Chondrocyte (in vitro differentiated cells): ENCODE data around the gene SLAIN1. TPM values are rescaled to one million over a fixed set of nuclear protein-coding genes. Genes with fewer than 3 reads are reported as not detected.

Experiments
- DNase-seq: peaks from one replicate; pipeline ENCODE4 v3.0.0; 2021; ENCODE audit warnings: mixed read lengths, low spot score
- H3K27ac Mint-ChIP-seq: one replicate; pipeline ENCODE4 v1.8.0; 2021; ENCODE audit warnings: mild to moderate bottlenecking, moderate library complexity, mixed read lengths; ENCODE audit not compliant: unreplicated experiment
- H3K27me3 Mint-ChIP-seq: 2 replicates; pipeline ENCODE4 v1.8.0; 2021; ENCODE audit warnings: low read depth, mixed read lengths
- H3K36me3 Mint-ChIP-seq: 2 replicates; pipeline ENCODE4 v1.8.0; 2021; ENCODE audit warnings: low read depth, mixed read lengths
- H3K4me1 Mint-ChIP-seq: 2 replicates; pipeline ENCODE4 v1.8.0; 2021; ENCODE audit warnings: low read depth, mild to moderate bottlenecking, mixed read lengths
- H3K4me3 Mint-ChIP-seq: one replicate; pipeline ENCODE4 v1.8.0; 2021; ENCODE audit warnings: mild to moderate bottlenecking, moderate library complexity, mixed read lengths; ENCODE audit not compliant: unreplicated experiment
- H3K9me3 Mint-ChIP-seq: 2 replicates; pipeline ENCODE4 v1.8.0; 2021; ENCODE audit warnings: low read depth, mixed read lengths
- total RNA-seq: library from RNA; stranded (reverse); gene quantifications from 3 replicates; pipeline ENCODE4 v1.2.1, GENCODE V29; 2021
- TF ChIP-seq, protein P1 (sequence below): fragments of 200-600 bp; sonication (generic); IDR thresholded peaks from 2 replicates; pipeline ENCODE4 v1.5.0; 2021; ENCODE audit warnings: antibody characterized with exemption, mild to moderate bottlenecking, moderate library complexity

Gene SLAIN1
- total RNA-seq, 1 donor from 2014 or later = 0.82 TPM

GRCh38 chr13:77674852-77675251 is 22.6 kb upstream of the SLAIN1 start:
- no peak for DNase-seq
- H3K9me3 Mint-ChIP-seq = peaks cover 6% of the 10 kb centered on the region
- TF ChIP-seq, protein P1, sequence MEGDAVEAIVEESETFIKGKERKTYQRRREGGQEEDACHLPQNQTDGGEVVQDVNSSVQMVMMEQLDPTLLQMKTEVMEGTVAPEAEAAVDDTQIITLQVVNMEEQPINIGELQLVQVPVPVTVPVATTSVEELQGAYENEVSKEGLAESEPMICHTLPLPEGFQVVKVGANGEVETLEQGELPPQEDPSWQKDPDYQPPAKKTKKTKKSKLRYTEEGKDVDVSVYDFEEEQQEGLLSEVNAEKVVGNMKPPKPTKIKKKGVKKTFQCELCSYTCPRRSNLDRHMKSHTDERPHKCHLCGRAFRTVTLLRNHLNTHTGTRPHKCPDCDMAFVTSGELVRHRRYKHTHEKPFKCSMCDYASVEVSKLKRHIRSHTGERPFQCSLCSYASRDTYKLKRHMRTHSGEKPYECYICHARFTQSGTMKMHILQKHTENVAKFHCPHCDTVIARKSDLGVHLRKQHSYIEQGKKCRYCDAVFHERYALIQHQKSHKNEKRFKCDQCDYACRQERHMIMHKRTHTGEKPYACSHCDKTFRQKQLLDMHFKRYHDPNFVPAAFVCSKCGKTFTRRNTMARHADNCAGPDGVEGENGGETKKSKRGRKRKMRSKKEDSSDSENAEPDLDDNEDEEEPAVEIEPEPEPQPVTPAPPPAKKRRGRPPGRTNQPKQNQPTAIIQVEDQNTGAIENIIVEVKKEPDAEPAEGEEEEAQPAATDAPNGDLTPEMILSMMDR = no peak
- H3K27ac Mint-ChIP-seq = no peak overlapping the region
- no peaks in the 10 kb centered on the region for H3K36me3 Mint-ChIP-seq
- no peak overlapping the region for H3K4me3 Mint-ChIP-seq
- peaks cover 5% of the 10 kb centered on the region for H3K27me3 Mint-ChIP-seq
- no peaks in the 10 kb centered on the region for H3K4me1 Mint-ChIP-seq

DNA sequence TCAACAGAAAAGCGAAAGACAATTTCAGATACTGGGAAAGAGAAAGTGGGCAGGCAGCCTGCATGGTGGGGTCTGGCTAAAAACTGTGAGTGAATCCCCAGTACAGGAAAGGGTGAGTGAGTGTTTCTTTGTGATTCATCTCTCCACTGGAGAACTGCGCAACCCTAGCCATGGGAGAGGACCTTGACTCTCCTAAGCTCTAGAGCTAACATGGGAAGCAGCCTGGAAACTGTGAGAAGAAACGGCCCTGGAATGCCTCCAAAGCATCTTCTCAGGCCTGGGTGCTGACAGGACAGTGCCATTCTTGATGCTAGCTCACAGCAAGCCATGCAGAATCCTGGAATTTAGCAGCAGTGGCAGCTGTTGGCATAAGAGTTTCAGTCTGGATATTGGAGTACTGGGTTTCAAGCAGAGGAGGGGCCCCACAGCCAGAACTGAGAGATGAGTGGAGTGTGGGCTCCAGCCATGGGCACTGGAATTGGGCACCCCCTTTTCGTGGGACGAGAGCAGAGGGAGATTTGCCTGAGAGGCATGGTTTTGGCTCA is 18.7 kb upstream of the SLAIN1 start:
- no peak overlapping the region for H3K27ac Mint-ChIP-seq

GRCh38 chr13:77687799-77688198 is 9.7 kb upstream of the SLAIN1 start:
- Mint-ChIP-seq H3K4me3 (no peak overlapping the region), H3K27me3 (peaks cover 23% of the 10 kb centered on the region)
- DNase-seq = no peak

More for the DNA sequence above, 18.7 kb upstream of the SLAIN1 start:
- no peak overlapping the region for H3K4me3 Mint-ChIP-seq
- no peaks in the 10 kb centered on the region for H3K4me1 Mint-ChIP-seq
- TF ChIP-seq, protein P1 = no peak
- no peaks in the 10 kb centered on the region for H3K36me3 Mint-ChIP-seq
- H3K27me3 Mint-ChIP-seq = peaks cover 7% of the 10 kb centered on the region
- peak; percentile 35 for DNase-seq
- H3K9me3 Mint-ChIP-seq = peaks cover 9% of the 10 kb centered on the region

DNA sequence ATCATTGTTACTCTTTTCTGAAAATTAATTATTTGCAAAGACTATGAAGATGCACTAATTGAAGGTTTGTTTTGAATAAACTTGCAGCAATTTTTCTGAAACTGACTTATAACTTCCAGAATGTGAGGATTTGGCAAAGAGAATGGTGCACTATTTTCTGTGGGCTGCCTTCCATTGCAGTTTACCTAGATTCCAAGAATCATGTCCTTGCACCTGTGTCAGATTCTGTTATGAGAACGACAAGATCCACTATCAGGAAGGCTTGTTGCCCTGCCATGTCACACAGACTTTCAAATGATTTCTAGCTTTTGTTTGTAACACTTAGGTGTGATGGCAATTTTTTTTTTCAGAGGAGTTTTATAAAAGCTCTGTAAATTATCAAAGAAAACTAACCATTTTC is 5.6 kb upstream of the SLAIN1 start:
- H3K36me3 Mint-ChIP-seq = no peaks in the 10 kb centered on the region
- no peaks in the 10 kb centered on the region for H3K4me1 Mint-ChIP-seq

More at GRCh38 chr13:77687799-77688198, 9.7 kb upstream of the SLAIN1 start:
- no peaks in the 10 kb centered on the region for H3K36me3 Mint-ChIP-seq
- H3K27ac Mint-ChIP-seq = no peak overlapping the region
- TF ChIP-seq, protein P1 = no peak
- peaks cover 13% of the 10 kb centered on the region for H3K9me3 Mint-ChIP-seq
- no peaks in the 10 kb centered on the region for H3K4me1 Mint-ChIP-seq

DNA sequence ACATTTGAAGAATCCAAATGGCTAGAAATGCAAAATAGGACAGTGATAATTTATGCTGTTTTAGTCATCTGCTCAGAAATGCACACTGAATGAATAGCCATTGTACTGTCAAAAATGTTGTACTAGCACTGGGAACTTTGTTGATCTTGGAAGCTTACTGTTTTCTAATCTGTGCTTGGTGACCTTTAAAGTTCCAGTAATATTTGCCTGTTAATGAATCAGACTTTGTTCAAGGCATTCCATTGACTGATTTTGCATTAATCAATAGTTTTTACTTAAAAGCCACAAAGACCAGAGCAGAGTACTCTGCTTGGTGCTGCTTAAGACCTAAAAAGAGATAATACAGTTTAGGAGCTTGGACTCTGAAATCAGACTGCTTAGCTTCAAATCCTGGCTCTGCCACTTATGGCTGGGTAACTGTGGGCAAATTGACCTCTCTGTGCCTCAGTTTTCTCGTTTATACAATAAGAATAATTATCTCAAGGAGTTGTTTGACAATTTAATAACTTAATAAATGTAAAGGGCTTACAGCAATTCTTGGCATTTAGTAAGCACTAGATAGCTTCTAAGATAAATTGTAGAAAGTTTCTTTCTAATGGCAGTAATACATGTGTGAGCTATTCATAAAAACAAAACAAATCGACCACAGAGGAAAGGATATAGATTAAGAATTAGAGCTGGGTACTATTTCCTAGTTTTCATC is 4.6 kb upstream of the SLAIN1 start:
- Mint-ChIP-seq H3K27ac (no peak overlapping the region), H3K27me3 (peaks cover 42% of the 10 kb centered on the region), H3K4me3 (no peak overlapping the region), H3K4me1 (no peaks in the 10 kb centered on the region), H3K36me3 (no peaks in the 10 kb centered on the region), H3K9me3 (no peaks in the 10 kb centered on the region)
- TF ChIP-seq, protein P1 = no peak
- DNase-seq = no peak

More for the DNA sequence above, 5.6 kb upstream of the SLAIN1 start:
- TF ChIP-seq, protein P1 = no peak
- H3K27me3 Mint-ChIP-seq = peaks cover 45% of the 10 kb centered on the region
- no peak for DNase-seq
- H3K9me3 Mint-ChIP-seq = peaks cover 6% of the 10 kb centered on the region
- no peak overlapping the region for H3K27ac Mint-ChIP-seq
- no peak overlapping the region for H3K4me3 Mint-ChIP-seq
